ENCODE data around the gene PCGF3. TPM values are rescaled to one million over a fixed set of nuclear protein-coding genes. Genes with fewer than 3 reads are reported as not detected.

The PCGF3 gene
- total and polyA plus RNA-seq, 9 of the 15 experiments (the other 6 are each of a cell fraction or from before 2014, with no cell fraction given): 2.6 to 46.1 (median 20.3) TPM

DNA sequence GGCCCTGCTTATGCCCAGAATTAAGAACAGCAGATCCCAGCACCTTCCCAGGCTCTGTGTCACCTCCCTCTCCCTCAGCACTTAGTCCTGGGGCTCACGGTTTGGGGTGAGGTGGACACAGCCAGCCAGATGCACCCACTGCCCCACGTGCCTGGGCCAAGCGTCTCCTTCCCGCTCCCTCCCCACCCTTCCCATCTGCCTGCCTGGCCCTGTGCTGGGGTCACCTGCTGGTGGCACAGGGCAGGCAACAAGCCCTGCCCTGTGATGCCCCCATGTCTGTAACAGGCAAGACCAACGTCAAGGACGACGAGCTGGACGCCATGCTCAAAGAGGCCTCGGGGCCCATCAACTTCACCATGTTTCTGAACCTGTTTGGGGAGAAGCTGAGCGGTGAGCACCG, 26.0 kb upstream of the PCGF3 start:
- H3K36me3 ChIP-seq (ENCODE audit: control insufficient read depth, insufficient read depth, low read length): no peaks in the 10 kb centered on the region
- H3K27ac ChIP-seq (ENCODE audit: extremely low read depth, low read depth, low read length): no peak overlapping the region
- no peak overlapping the region for H2AFZ ChIP-seq (ENCODE audit: low read depth, low read length)
- H3K27me3 ChIP-seq (ENCODE audit: control insufficient read depth in 2 of 2, insufficient read depth in 2 of 2, low read length in 2 of 2): no peaks in the 10 kb centered on the region
- FAIRE-seq: no peak
- POLR2A ChIA-PET: interaction anchor here (0.6 kb wide), 1 partner anchor 191 kb away, joined by 3 read pairs; no protein-coding TSS in a partner anchor
- intact Hi-C loops (cut with micrococcal nuclease): loop anchor here (5.0 to 10.0 kb wide), 3 partner anchors 55 to 305 kb away; partner anchors contain the start of gene IDUA
- no peak overlapping the region for H3K4me2 ChIP-seq (ENCODE audit: insufficient read depth, low read length)
- 90% methylated on average over 8 of the region's 11 CpGs for WGBS (ENCODE audit: insufficient coverage, low coverage, missing lambda C conversion rate)
- 0 out of 2 replicates have a peak, but pooled peaks cover 4% of the 10 kb centered on the region for H4K20me1 ChIP-seq (replicated peaks; ENCODE audit: control insufficient read depth, insufficient read depth, low read length)
- peaks cover 16 to 98% of the 10 kb centered on the region in 2 experiments; a peak in 4 of 5 replicates for H3K4me1 ChIP-seq (replicated peaks in 1 of 2; ENCODE audit: control insufficient read depth in 2 of 2, insufficient read depth in 2 of 2, low read length in 2 of 2)
- peak; percentile 20; the same call in 1 of the 2 replicates for TF ChIP-seq POLR2G (IDR thresholded peaks at IDR 0.05; ENCODE audit: low read depth, low read length)
- no peak for TF ChIP-seq CREBBP (IDR thresholded peaks at IDR 0.05; ENCODE audit: low read depth, low read length)
- H3K79me2 ChIP-seq (ENCODE audit: control insufficient read depth, insufficient read depth, low read length): peaks cover 8% of the 10 kb centered on the region
- H3K9ac ChIP-seq (ENCODE audit: insufficient read depth in 1 of 2, low read depth in 2 of 2, low read length in 2 of 2): peak overlapping the region in 1 of 2 experiments; percentile 37; a peak in 2 of 4 replicates
- CTCF ChIA-PET (ENCODE audit: low intra/inter-chr PET ratio): no interaction called here
- no peaks in the 10 kb centered on the region for H3K9me3 ChIP-seq (replicated peaks; ENCODE audit: control insufficient read depth, insufficient read depth, low read depth, low read length)
- no peak for ATAC-seq
- in situ Hi-C loops (cut with MboI): no loop called here
- DNase-seq (ENCODE audit: extremely low read depth in 1 of 4, low spot score in 3 of 4): no peak
- H3K4me3 ChIP-seq: no peak overlapping the region
- H3K9me1 ChIP-seq (ENCODE audit: control insufficient read depth, insufficient read depth, low read length): no peaks in the 10 kb centered on the region
- BruUV-seq (replicated peaks): no TSS peak

DNA sequence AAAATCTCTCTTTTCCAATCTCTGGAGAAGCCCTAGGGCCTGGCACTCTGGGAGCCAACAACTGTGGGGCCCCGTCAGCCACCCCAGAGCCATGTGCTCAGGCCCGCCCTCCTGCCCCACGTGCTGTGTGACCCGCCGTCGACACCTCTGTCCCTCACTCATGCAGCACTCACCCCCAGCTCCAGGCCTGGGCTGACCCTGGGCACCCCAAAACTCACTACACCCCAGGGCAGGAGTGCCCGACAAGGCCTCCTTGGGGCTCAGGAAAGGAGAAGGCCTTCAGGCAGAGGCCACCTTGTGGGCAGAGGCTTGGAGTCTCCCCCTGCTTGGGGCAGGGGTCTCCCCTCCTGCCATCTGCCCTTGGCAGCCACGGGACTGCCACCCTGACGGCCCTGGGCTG, 25.5 kb upstream of the PCGF3 start:
- CTCF ChIA-PET (ENCODE audit: low intra/inter-chr PET ratio): no interaction called here
- TF ChIP-seq, protein P1, sequence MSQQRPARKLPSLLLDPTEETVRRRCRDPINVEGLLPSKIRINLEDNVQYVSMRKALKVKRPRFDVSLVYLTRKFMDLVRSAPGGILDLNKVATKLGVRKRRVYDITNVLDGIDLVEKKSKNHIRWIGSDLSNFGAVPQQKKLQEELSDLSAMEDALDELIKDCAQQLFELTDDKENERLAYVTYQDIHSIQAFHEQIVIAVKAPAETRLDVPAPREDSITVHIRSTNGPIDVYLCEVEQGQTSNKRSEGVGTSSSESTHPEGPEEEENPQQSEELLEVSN (IDR thresholded peaks at IDR 0.05; ENCODE audit: borderline replicate concordance in 1 of 2, extremely low read depth in 1 of 2, insufficient read depth in 1 of 2, insufficient read length in 1 of 2, low read depth in 1 of 2, low read length in 1 of 2, poor library complexity in 1 of 2, severe bottlenecking in 1 of 2): peak in 1 of 2 experiments; percentile 66
- no peak for TF ChIP-seq ZFP30 (CRISPR knock-in tag; IDR thresholded peaks at IDR 0.05; ENCODE audit: borderline replicate concordance)

More for the DNA sequence above, 25.5 kb upstream of the PCGF3 start:
- in situ Hi-C loops (cut with MboI) (no loop called here), intact Hi-C loops (cut with micrococcal nuclease) (loop anchor here (5.0 to 10.0 kb wide), 3 partner anchors 55 to 305 kb away; partner anchors contain the start of gene IDUA)
- POLR2A ChIA-PET: no interaction called here
- Histone ChIP-seq H3K27me3 (ENCODE audit: control insufficient read depth in 2 of 2, insufficient read depth in 2 of 2, low read length in 2 of 2) (no peaks in the 10 kb centered on the region), H3K4me2 (ENCODE audit: insufficient read depth, low read length) (peak overlapping the region; percentile 50; the same call in 1 of the 2 replicates), H3K4me1 (replicated peaks in 1 of 2; ENCODE audit: control insufficient read depth in 2 of 2, insufficient read depth in 2 of 2, low read length in 2 of 2) (peaks cover 16 to 98% of the 10 kb centered on the region in 2 experiments; a peak in 4 of 5 replicates), H3K36me3 (ENCODE audit: control insufficient read depth, insufficient read depth, low read length) (no peaks in the 10 kb centered on the region), H3K79me2 (ENCODE audit: control insufficient read depth, insufficient read depth, low read length) (peaks cover 3% of the 10 kb centered on the region; the same call in 2 of the 3 replicates), H3K27ac (ENCODE audit: extremely low read depth, low read depth, low read length) (no peak overlapping the region), H3K4me3 (no peak overlapping the region), H2AFZ (ENCODE audit: low read depth, low read length) (no peak overlapping the region), H3K9me3 (replicated peaks; ENCODE audit: control insufficient read depth, insufficient read depth, low read depth, low read length) (no peaks in the 10 kb centered on the region), H3K9ac (ENCODE audit: insufficient read depth in 1 of 2, low read depth in 2 of 2, low read length in 2 of 2) (peak overlapping the region in 1 of 2 experiments; percentile 90; a peak in 2 of 4 replicates), H4K20me1 (replicated peaks; ENCODE audit: control insufficient read depth, insufficient read depth, low read length) (0 out of 2 replicates have a peak, but pooled peaks cover 4% of the 10 kb centered on the region), H3K9me1 (ENCODE audit: control insufficient read depth, insufficient read depth, low read length) (no peaks in the 10 kb centered on the region)
- DNase-seq (ENCODE audit: extremely low read depth in 1 of 4, low spot score in 3 of 4) (no peak), ATAC-seq (no peak), FAIRE-seq (no peak)
- WGBS (ENCODE audit: insufficient coverage, low coverage, missing lambda C conversion rate): 100% methylated on average over 2 of the region's 9 CpGs
- BruUV-seq (replicated peaks): no TSS peak

Measured in K562 (cell line).